ENCODE results near the gene DIRAS3. TPM values are rescaled to one million over a fixed set of nuclear protein-coding genes. Genes with fewer than 3 reads are reported as not detected.
A peak's percentile ranks its signal among the peaks of the same experiment; 100 is the strongest.

Gene DIRAS3
- total and polyA plus RNA-seq, 2 of the 8 experiments (the other 6 are each of a cell fraction or from before 2014, with no cell fraction given): 0.11 TPM; not detected in 1

- Histone ChIP-seq H2BK12ac (ENCODE audit: low read depth, low read length) (no peak overlapping the region), H3K36me3 (ENCODE audit: control insufficient read depth in 2 of 4, insufficient read depth in 4 of 4, low read length in 3 of 4) (no peaks in the 10 kb centered on the region), H3K56ac (replicated peaks; ENCODE audit: insufficient read length, low read depth, low read length) (no peak overlapping the region), H3K9me3 (ENCODE audit: insufficient read depth in 2 of 2, low read depth in 1 of 2, low read length in 1 of 2) (no peaks in the 10 kb centered on the region), H3K14ac (ENCODE audit: insufficient read length) (no peak overlapping the region), H2BK5ac (ENCODE audit: low read depth, low read length) (no peak overlapping the region), H4K5ac (ENCODE audit: insufficient read length, low read depth, low read length) (no peak overlapping the region), H2AFZ (ENCODE audit: low read length) (no peak overlapping the region), H4K20me1 (replicated peaks in 1 of 2; ENCODE audit: control insufficient read depth in 1 of 2, insufficient read depth in 2 of 2, low read length in 2 of 2) (no peaks in the 10 kb centered on the region), H4K91ac (replicated peaks; ENCODE audit: insufficient read length, low read length) (no peak overlapping the region), H3K27me3 (replicated peaks in 1 of 4; ENCODE audit: control insufficient read depth in 3 of 4, extremely low read depth in 1 of 4, insufficient read depth in 3 of 4, low read length in 3 of 4) (no peaks in the 10 kb centered on the region), H3K9ac (replicated peaks in 1 of 4; ENCODE audit: extremely low read depth in 1 of 4, low read depth in 3 of 4, low read length in 3 of 4) (no peak overlapping the region), H3K4me3 (ENCODE audit: extremely low read depth in 1 of 4, insufficient read depth in 2 of 4, low read depth in 3 of 4, low read length in 4 of 4) (no peak overlapping the region), H3K23me2 (ENCODE audit: low read depth, low read length) (no peaks in the 10 kb centered on the region), H2AK5ac (ENCODE audit: low read depth, low read length) (no peak overlapping the region), H3K79me2 (ENCODE audit: control insufficient read depth in 1 of 2, insufficient read depth in 2 of 2, low read length in 2 of 2) (no peaks in the 10 kb centered on the region), H3K4ac (replicated peaks; ENCODE audit: insufficient read length, low read depth, low read length) (no peak overlapping the region), H3K79me1 (ENCODE audit: low read depth, low read length) (no peaks in the 10 kb centered on the region), H4K8ac (ENCODE audit: extremely low read depth, insufficient read depth, low read length) (peak overlapping the region; percentile 71; the same call in 1 of the 2 replicates), H2BK15ac (ENCODE audit: low read length) (no peak overlapping the region), H3K27ac (ENCODE audit: low read depth, low read length) (no peak overlapping the region), H3K4me1 (replicated peaks in 1 of 4; ENCODE audit: control insufficient read depth in 3 of 4, insufficient read depth in 4 of 4, low read length in 3 of 4) (no peaks in the 10 kb centered on the region), H2BK20ac (ENCODE audit: low read length) (no peak overlapping the region), H3K4me2 (ENCODE audit: insufficient read depth in 1 of 2, low read depth in 2 of 2, low read length in 2 of 2) (no peak overlapping the region), H3K23ac (ENCODE audit: insufficient read length) (no peak overlapping the region), H3K18ac (ENCODE audit: extremely low read depth, low read length) (no peak overlapping the region; the same call in 1 of the 2 replicates), H2BK120ac (replicated peaks; ENCODE audit: low read depth, low read length) (no peak overlapping the region)
- TF ChIP-seq SP4 (IDR thresholded peaks at IDR 0.05; ENCODE audit: low read length) (no peak), GTF2F1 (IDR thresholded peaks at IDR 0.05; ENCODE audit: borderline replicate concordance, low read depth, low read length) (no peak), CBX8 (IDR thresholded peaks at IDR 0.05; ENCODE audit: borderline replicate concordance, low read depth, low read length) (no peak), TBP (IDR thresholded peaks at IDR 0.05; ENCODE audit: low read depth, low read length) (no peak), POLR2AphosphoS5 (IDR thresholded peaks at IDR 0.05; ENCODE audit: low read depth, low read length) (no peak), RBBP5 (IDR thresholded peaks at IDR 0.05; ENCODE audit: borderline replicate concordance, low read depth, low read length) (no peak), SUZ12 (IDR thresholded peaks at IDR 0.05; ENCODE audit: low read length) (no peak), CTCF (IDR thresholded peaks at IDR 0.05; ENCODE audit: control extremely low read depth in 1 of 3, insufficient read depth in 1 of 3, low read depth in 1 of 3, low read length in 3 of 3) (no peak), NRF1 (IDR thresholded peaks at IDR 0.05; ENCODE audit: low read depth, low read length) (no peak), CEBPB (IDR thresholded peaks at IDR 0.05; ENCODE audit: low read depth, low read length) (no peak)
- CTCF ChIA-PET (ENCODE audit: partially characterized antibody): interaction anchor here (1.0 to 2.0 kb wide), 3 partner anchors 21 to 318 kb away, joined by 3 to 7 read pairs (median 3); no protein-coding TSS in a partner anchor
- FAIRE-seq (no peak), DNase-seq (ENCODE audit: low read depth in 1 of 2, low spot score in 2 of 2) (no peak)
- POLR2A ChIA-PET (ENCODE audit: partially characterized antibody): no interaction called here
- WGBS, 2 experiments (ENCODE audit: extremely low coverage in 1 of 2, insufficient coverage in 1 of 2, insufficient read length in 1 of 2, insufficient replicate concordance in 2 of 2, low coverage in 1 of 2, low lambda C conversion rate in 2 of 2, missing lambda C conversion rate in 1 of 2): 81% methylated on average over 1 of the region's 2 CpGs; no CpG with 5 or more reads in 1 of the 2 experiments
Measured at GRCh38 chr1:68078647-68079046, 28.2 kb upstream of the DIRAS3 start.

Measured in H1 (cell line).